Sigmoid colon (tissue), 7 donors: ENCODE results near the gene PPIP5K2. TPM values are rescaled to one million over a fixed set of nuclear protein-coding genes. Genes with fewer than 3 reads are reported as not detected.

Source experiments
- DNase-seq: peaks from one replicate; pipeline ENCODE4 v3.0.0-alpha.2; 2019
- H3K27ac ChIP-seq, 4 donors: fragments of 200-600 bp; sonication (generic); one replicate each; pipeline ENCODE4 v1.5.1; 2016 to 2019; ENCODE audit warnings: mild to moderate bottlenecking in 1 of 4
- H3K27me3 ChIP-seq, 3 donors: fragments of 200-600 bp; sonication (generic); one replicate each; pipeline ENCODE4 v1.5.1; 2019; ENCODE audit warnings: mild to moderate bottlenecking in 1 of 3
- H3K36me3 ChIP-seq, 4 donors: fragments of 200-600 bp; sonication (generic); one replicate each; pipeline ENCODE4 v1.5.1; 2016 to 2019
- H3K4me1 ChIP-seq, 4 donors: fragments of 200-600 bp; sonication (generic); one replicate each; pipeline ENCODE4 v1.5.1; 2017 to 2019
- H3K4me3 ChIP-seq, 4 donors: fragments of 200-600 bp; sonication (generic); one replicate each; pipeline ENCODE4 v1.5.1; 2017 to 2019; ENCODE audit warnings: mild to moderate bottlenecking in 2 of 4, moderate library complexity in 1 of 4
- H3K9me3 ChIP-seq, 4 donors: fragments of 200-600 bp in 3 of 4; sonication (generic) in 3 of 4; one replicate each; pipeline versions ENCODE4 v1.5.1 to v1.6.1; 2013 to 2019
- CTCF ChIP-seq, 4 experiments: fragments of 450-650 bp in 3 of 4; fragments of 200-600 bp in 1 of 4; IDR thresholded peaks; one replicate each; pipeline ENCODE4 v1.5.1; 2016 to 2019; ENCODE audit warnings: antibody characterized with exemption in 4 of 4, mild to moderate bottlenecking in 3 of 4, moderate library complexity in 2 of 4
- EP300 ChIP-seq, 4 donors: sonication (generic); formaldehyde crosslinking; IDR thresholded peaks; one replicate each; pipeline ENCODE4 v1.6.1; 2017; ENCODE audit warnings: antibody characterized with exemption in 4 of 4
- POLR2A ChIP-seq, 2 donors: fragments of 450-650 bp; IDR thresholded peaks; one replicate each; pipeline ENCODE4 v1.6.1; 2016; ENCODE audit warnings: antibody characterized with exemption in 2 of 2, mild to moderate bottlenecking in 2 of 2, moderate library complexity in 2 of 2
- POLR2AphosphoS5 ChIP-seq, 4 donors: sonication (generic); formaldehyde crosslinking; IDR thresholded peaks; one replicate each; pipeline ENCODE4 v1.6.1; 2017; ENCODE audit warnings: antibody characterized with exemption in 4 of 4
- WGBS, 2 donors: extraction: QIAGEN DNeasy Blood & Tissue Kit; methylation state at CpG; one replicate each; pipeline ENCODE4 v1.1.7; 2013; 5-methylcytosine and 5-hydroxymethylcytosine counted together
- intact Hi-C: fragments of 100-400 bp; cut with DNase I; formaldehyde crosslinking; loops from one replicate; pipeline ENCODE4 v1.15.1; 2023
- polyA plus RNA-seq, 3 donors: library from polyadenylated mRNA; stranded (reverse); fragments of 200-250 nt; gene quantifications; one replicate each; pipeline ENCODE4 v1.2.3, GENCODE V29; 2013
- total RNA-seq, 4 donors: library from RNA; depleted of rRNA; stranded (reverse); fragments of >200 nt; gene quantifications; one replicate each; pipeline ENCODE4 v1.1.0, GENCODE V29; 2016
- donor health status: healthy with polysubstance abuse.
- donor health status: Bipolar disorder and iron deficiency.
- donor health status: healthy.

Gene PPIP5K2
- total and polyA plus RNA-seq, 7 donors = 20.4 to 34.1 (median 22.8) TPM

GRCh38 chr5:103228061-103228460, 108.0 kb downstream of the PPIP5K2 start:
- no peak for DNase-seq
- no peak for TF ChIP-seq POLR2AphosphoS5 (IDR thresholded peaks at IDR 0.05)
- TF ChIP-seq EP300 (IDR thresholded peaks at IDR 0.05) = no peak
- no peak for TF ChIP-seq CTCF (IDR thresholded peaks at IDR 0.05)
- no peak for TF ChIP-seq POLR2A (IDR thresholded peaks at IDR 0.05)
- WGBS, 2 donors = 88 to 90% methylated on average over 5 of the region's 5 CpGs
- H3K27ac ChIP-seq = no peak overlapping the region
- no peaks in the 10 kb centered on the region for H3K27me3 ChIP-seq
- H3K4me1 ChIP-seq = no peaks in the 10 kb centered on the region
- H3K36me3 ChIP-seq = no peaks in the 10 kb centered on the region
- intact Hi-C loops = no loop called here
- no peaks in the 10 kb centered on the region for H3K9me3 ChIP-seq
- no peak overlapping the region for H3K4me3 ChIP-seq

GRCh38 chr5:103228588-103228987, 108.5 kb downstream of the PPIP5K2 start:
- intact Hi-C loops = no loop called here
- Histone ChIP-seq H3K4me1 (no peaks in the 10 kb centered on the region), H3K36me3 (no peaks in the 10 kb centered on the region), H3K4me3 (no peak overlapping the region), H3K9me3 (no peaks in the 10 kb centered on the region), H3K27ac (no peak overlapping the region), H3K27me3 (no peaks in the 10 kb centered on the region)
- WGBS, 2 donors = 68 to 85% methylated on average over 1 of the region's 1 CpG
- TF ChIP-seq POLR2A (IDR thresholded peaks at IDR 0.05) = no peak
- no peak for TF ChIP-seq EP300 (IDR thresholded peaks at IDR 0.05)
- no peak for TF ChIP-seq POLR2AphosphoS5 (IDR thresholded peaks at IDR 0.05)
- no peak for TF ChIP-seq CTCF (IDR thresholded peaks at IDR 0.05)
- DNase-seq = no peak

GRCh38 chr5:103232393-103232999, 112.4 kb downstream of the PPIP5K2 start:
- Histone ChIP-seq H3K4me1 (no peaks in the 10 kb centered on the region), H3K27me3 (no peaks in the 10 kb centered on the region), H3K36me3 (no peaks in the 10 kb centered on the region), H3K9me3 (no peaks in the 10 kb centered on the region), H3K4me3 (no peak overlapping the region), H3K27ac (no peak overlapping the region)
- no peak for DNase-seq
- 66 to 84% methylated on average over 7 of the region's 7 CpGs for WGBS, 2 donors
- intact Hi-C loops = loop anchor here (1.0 kb wide), 1 partner anchor 243 kb away; no protein-coding TSS in a partner anchor
- no peak for TF ChIP-seq POLR2A (IDR thresholded peaks at IDR 0.05)
- peak; percentile 68 to 89 (median 83) for TF ChIP-seq CTCF (IDR thresholded peaks at IDR 0.05)

- Histone ChIP-seq H3K27me3 (no peaks in the 10 kb centered on the region), H3K9me3 (peaks cover 0 to 4% (median 2%) of the 10 kb centered on the region in 4 donors), H3K27ac (no peak overlapping the region), H3K4me1 (no peaks in the 10 kb centered on the region), H3K4me3 (no peak overlapping the region), H3K36me3 (no peaks in the 10 kb centered on the region)
- 90 to 91% methylated on average over 4 of the region's 4 CpGs for WGBS, 2 donors
- TF ChIP-seq POLR2AphosphoS5 (IDR thresholded peaks at IDR 0.05) = no peak
- no peak for TF ChIP-seq EP300 (IDR thresholded peaks at IDR 0.05)
- TF ChIP-seq CTCF (IDR thresholded peaks at IDR 0.05) = no peak
- TF ChIP-seq POLR2A (IDR thresholded peaks at IDR 0.05) = no peak
- intact Hi-C loops = no loop called here
- DNase-seq = no peak
These were observed 114.3 kb downstream of the PPIP5K2 start for GRCh38 chr5:103234239-103234975.
